Amygdala (tissue), 56 donors: ENCODE data around the gene VSTM2B.

Source experiments
- DNase-seq, 56 donors: peaks; one replicate each; lab custom pipeline; 2025; lab: John Stamatoyannopoulos, UW

The VSTM2B gene

GRCh38 chr19:29612801-29613595, 87.2 kb downstream of the VSTM2B start:
- DNase-seq = no peak

GRCh38 chr19:29614046-29614445, 88.3 kb downstream of the VSTM2B start:
- no peak for DNase-seq
